ENCODE results near the gene COL5A2.

COL5A2 gene

GRCh38 chr2:189183170-189183569 is 3.6 kb upstream of the COL5A2 start:
- no peaks in the 10 kb centered on the region for H3K36me3 ChIP-seq (ENCODE audit: insufficient read depth, low read length)
- no peak overlapping the region for H3K4me3 ChIP-seq (ENCODE audit: low read length, poor library complexity, severe bottlenecking)
- no peak overlapping the region for H2AFZ ChIP-seq (ENCODE audit: low read length)
- TF ChIP-seq EZH2phosphoT487 (IDR thresholded peaks at IDR 0.05; ENCODE audit: borderline replicate concordance), result no peak
- no peak for TF ChIP-seq CTCF (conservative IDR thresholded peaks at IDR 0.05; ENCODE audit: low read length)
- no peaks in the 10 kb centered on the region for H3K9me3 ChIP-seq (ENCODE audit: insufficient read depth, low read depth, low read length)
- no peaks in the 10 kb centered on the region for H3K4me1 ChIP-seq (ENCODE audit: insufficient read depth, low read length, poor library complexity, severe bottlenecking)
- no peaks in the 10 kb centered on the region for H3K9me2 ChIP-seq (replicated peaks; ENCODE audit: low read depth, low read length)
- H3K79me2 ChIP-seq (ENCODE audit: insufficient read depth, low read length), result no peaks in the 10 kb centered on the region
- H3K4me2 ChIP-seq (ENCODE audit: low read depth, low read length, poor library complexity, severe bottlenecking), result no peak overlapping the region
- H3K9ac ChIP-seq (ENCODE audit: low read depth, low read length, poor library complexity, severe bottlenecking), result no peak overlapping the region
- H3F3A ChIP-seq (ENCODE audit: low read depth), result no peaks in the 10 kb centered on the region
- no peaks in the 10 kb centered on the region for H3K27me3 ChIP-seq (ENCODE audit: insufficient read depth, low read length, poor library complexity, severe bottlenecking)
- H4K20me1 ChIP-seq (ENCODE audit: insufficient read depth, low read length, poor library complexity, severe bottlenecking), result no peaks in the 10 kb centered on the region

GRCh38 chr2:189181706-189182105 is 2.1 kb upstream of the COL5A2 start:
- no peaks in the 10 kb centered on the region for H3K79me2 ChIP-seq (ENCODE audit: insufficient read depth, low read length)
- H2AFZ ChIP-seq (ENCODE audit: low read length), result no peak overlapping the region

GRCh38 chr2:189178726-189179569 is 613 bp downstream of the COL5A2 start:
- H3K4me2 ChIP-seq (ENCODE audit: low read depth, low read length, poor library complexity, severe bottlenecking), result no peak overlapping the region
- no peaks in the 10 kb centered on the region for H3K79me2 ChIP-seq (ENCODE audit: insufficient read depth, low read length)
- H2AFZ ChIP-seq (ENCODE audit: low read length), result no peak overlapping the region

More at GRCh38 chr2:189181706-189182105, 2.1 kb upstream of the COL5A2 start:
- H3K9ac ChIP-seq (ENCODE audit: low read depth, low read length, poor library complexity, severe bottlenecking), result no peak overlapping the region
- no peak for TF ChIP-seq CTCF (conservative IDR thresholded peaks at IDR 0.05; ENCODE audit: low read length)
- TF ChIP-seq EZH2phosphoT487 (IDR thresholded peaks at IDR 0.05; ENCODE audit: borderline replicate concordance), result no peak
- H3K27me3 ChIP-seq (ENCODE audit: insufficient read depth, low read length, poor library complexity, severe bottlenecking), result no peaks in the 10 kb centered on the region
- no peaks in the 10 kb centered on the region for H3K36me3 ChIP-seq (ENCODE audit: insufficient read depth, low read length)
- no peaks in the 10 kb centered on the region for H3K4me1 ChIP-seq (ENCODE audit: insufficient read depth, low read length, poor library complexity, severe bottlenecking)
- H4K20me1 ChIP-seq (ENCODE audit: insufficient read depth, low read length, poor library complexity, severe bottlenecking), result no peaks in the 10 kb centered on the region
- H3F3A ChIP-seq (ENCODE audit: low read depth), result no peaks in the 10 kb centered on the region
- no peaks in the 10 kb centered on the region for H3K9me3 ChIP-seq (ENCODE audit: insufficient read depth, low read depth, low read length)
- H3K4me2 ChIP-seq (ENCODE audit: low read depth, low read length, poor library complexity, severe bottlenecking), result no peak overlapping the region
- no peak overlapping the region for H3K4me3 ChIP-seq (ENCODE audit: low read length, poor library complexity, severe bottlenecking)
- no peaks in the 10 kb centered on the region for H3K9me2 ChIP-seq (replicated peaks; ENCODE audit: low read depth, low read length)

More at GRCh38 chr2:189178726-189179569, 613 bp downstream of the COL5A2 start:
- H3K27me3 ChIP-seq (ENCODE audit: insufficient read depth, low read length, poor library complexity, severe bottlenecking), result no peaks in the 10 kb centered on the region
- H3K4me1 ChIP-seq (ENCODE audit: insufficient read depth, low read length, poor library complexity, severe bottlenecking), result no peaks in the 10 kb centered on the region
- no peaks in the 10 kb centered on the region for H4K20me1 ChIP-seq (ENCODE audit: insufficient read depth, low read length, poor library complexity, severe bottlenecking)
- no peaks in the 10 kb centered on the region for H3K9me2 ChIP-seq (replicated peaks; ENCODE audit: low read depth, low read length)
- no peak for TF ChIP-seq EZH2phosphoT487 (IDR thresholded peaks at IDR 0.05; ENCODE audit: borderline replicate concordance)
- no peak for TF ChIP-seq CTCF (conservative IDR thresholded peaks at IDR 0.05; ENCODE audit: low read length)
- H3K36me3 ChIP-seq (ENCODE audit: insufficient read depth, low read length), result no peaks in the 10 kb centered on the region
- no peak overlapping the region for H3K9ac ChIP-seq (ENCODE audit: low read depth, low read length, poor library complexity, severe bottlenecking)
- H3K9me3 ChIP-seq (ENCODE audit: insufficient read depth, low read depth, low read length), result no peaks in the 10 kb centered on the region
- no peaks in the 10 kb centered on the region for H3F3A ChIP-seq (ENCODE audit: low read depth)
- no peak overlapping the region for H3K4me3 ChIP-seq (ENCODE audit: low read length, poor library complexity, severe bottlenecking)
